Fibroblast of upper back skin (primary cell): ENCODE results near the gene SLIT3.

Experiments used
- DNase-seq: peaks from one replicate; pipeline ENCODE4 v3.0.0-alpha.2; 2013

SLIT3 gene

GRCh38 chr5:168946363-168946762 is 354.6 kb downstream of the SLIT3 start:
- DNase-seq = peak; percentile 21

GRCh38 chr5:168944004-168944403 is 356.9 kb downstream of the SLIT3 start:
- DNase-seq = no peak

- DNase-seq = no peak
These were observed 357.7 kb downstream of the SLIT3 start for GRCh38 chr5:168943091-168943884.

- DNase-seq = no peak
These were observed 359.0 kb downstream of the SLIT3 start for GRCh38 chr5:168941901-168942300.

- no peak for DNase-seq
These were observed 360.2 kb downstream of the SLIT3 start for GRCh38 chr5:168940712-168941111.

- DNase-seq = no peak
These were observed 360.9 kb downstream of the SLIT3 start for GRCh38 chr5:168939887-168940544.

- DNase-seq = peak; percentile 56
These were observed 361.7 kb downstream of the SLIT3 start for GRCh38 chr5:168939156-168939800.

GRCh38 chr5:168936511-168936910 is 364.4 kb downstream of the SLIT3 start:
- no peak for DNase-seq

- peak; percentile 8 for DNase-seq
These were observed 365.8 kb downstream of the SLIT3 start for GRCh38 chr5:168935183-168935582.

- peak; percentile 10 for DNase-seq
These were observed 366.8 kb downstream of the SLIT3 start for GRCh38 chr5:168934169-168934568.

GRCh38 chr5:168932400-168933189 is 368.3 kb downstream of the SLIT3 start:
- no peak for DNase-seq

GRCh38 chr5:168931638-168932345 is 369.1 kb downstream of the SLIT3 start:
- DNase-seq = peak; percentile 81

- DNase-seq = no peak
These were observed 371.3 kb downstream of the SLIT3 start for GRCh38 chr5:168929656-168930055.

- DNase-seq = no peak
These were observed 375.8 kb downstream of the SLIT3 start for GRCh38 chr5:168925160-168925559.

GRCh38 chr5:168921147-168921866 is 379.6 kb downstream of the SLIT3 start:
- DNase-seq = no peak

GRCh38 chr5:168920019-168920810 is 380.7 kb downstream of the SLIT3 start:
- DNase-seq = no peak

- no peak for DNase-seq
These were observed 382.9 kb downstream of the SLIT3 start for GRCh38 chr5:168917947-168918600.

GRCh38 chr5:168916852-168917251 is 384.1 kb downstream of the SLIT3 start:
- peak; percentile 28 for DNase-seq

- no peak for DNase-seq
These were observed 384.7 kb downstream of the SLIT3 start for GRCh38 chr5:168916266-168916665.

GRCh38 chr5:168914491-168914890 is 386.4 kb downstream of the SLIT3 start:
- no peak for DNase-seq
